ENCODE data around the gene LRRD1. TPM values are rescaled to one million over a fixed set of nuclear protein-coding genes. Genes with fewer than 3 reads are reported as not detected.

The LRRD1 gene
- total and polyA plus RNA-seq, 2 of the 13 experiments (the other 11 are each of a cell fraction or from before 2014, with no cell fraction given) = 0.03 TPM; not detected in 1

DNA sequence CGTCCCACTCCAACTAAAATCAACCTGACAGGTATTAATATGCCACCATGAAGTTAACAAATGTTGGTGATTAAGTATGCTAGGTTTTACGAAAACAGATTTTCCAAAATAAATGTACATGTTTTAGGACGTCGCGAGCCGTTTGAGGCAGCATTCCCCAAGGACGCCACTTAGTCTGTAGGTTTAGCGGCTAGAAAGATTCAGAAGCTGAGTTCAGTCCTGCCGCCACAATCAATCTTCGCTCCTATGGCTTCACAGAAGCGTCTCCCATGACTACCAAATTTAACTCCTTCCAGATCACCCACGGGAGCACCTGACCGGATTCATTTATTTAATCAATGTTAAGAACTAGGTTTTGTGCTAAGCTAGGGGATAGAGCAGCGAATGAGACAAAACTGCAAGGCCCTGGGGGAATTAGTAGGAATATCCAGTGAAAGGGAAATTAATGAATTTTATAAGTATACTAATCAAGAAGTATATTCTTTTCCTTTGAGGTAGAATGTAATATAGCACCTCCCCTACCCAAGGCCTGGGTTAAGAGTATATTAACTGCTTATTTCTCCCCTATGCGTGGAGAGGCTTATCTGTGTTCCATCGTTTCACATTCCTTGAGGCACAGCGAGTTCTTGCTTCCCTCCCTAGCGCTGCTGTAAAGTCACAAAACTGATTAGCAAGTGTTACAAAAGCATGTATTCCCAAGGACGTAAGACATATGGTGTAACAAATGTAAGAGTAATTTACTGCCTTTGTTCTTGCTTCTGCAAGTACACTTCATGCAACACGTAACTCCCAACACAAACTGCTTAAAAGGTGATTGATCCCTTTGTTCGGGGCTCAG is 43.7 kb downstream of the LRRD1 start (continued):
- TF ChIP-seq, protein P1, sequence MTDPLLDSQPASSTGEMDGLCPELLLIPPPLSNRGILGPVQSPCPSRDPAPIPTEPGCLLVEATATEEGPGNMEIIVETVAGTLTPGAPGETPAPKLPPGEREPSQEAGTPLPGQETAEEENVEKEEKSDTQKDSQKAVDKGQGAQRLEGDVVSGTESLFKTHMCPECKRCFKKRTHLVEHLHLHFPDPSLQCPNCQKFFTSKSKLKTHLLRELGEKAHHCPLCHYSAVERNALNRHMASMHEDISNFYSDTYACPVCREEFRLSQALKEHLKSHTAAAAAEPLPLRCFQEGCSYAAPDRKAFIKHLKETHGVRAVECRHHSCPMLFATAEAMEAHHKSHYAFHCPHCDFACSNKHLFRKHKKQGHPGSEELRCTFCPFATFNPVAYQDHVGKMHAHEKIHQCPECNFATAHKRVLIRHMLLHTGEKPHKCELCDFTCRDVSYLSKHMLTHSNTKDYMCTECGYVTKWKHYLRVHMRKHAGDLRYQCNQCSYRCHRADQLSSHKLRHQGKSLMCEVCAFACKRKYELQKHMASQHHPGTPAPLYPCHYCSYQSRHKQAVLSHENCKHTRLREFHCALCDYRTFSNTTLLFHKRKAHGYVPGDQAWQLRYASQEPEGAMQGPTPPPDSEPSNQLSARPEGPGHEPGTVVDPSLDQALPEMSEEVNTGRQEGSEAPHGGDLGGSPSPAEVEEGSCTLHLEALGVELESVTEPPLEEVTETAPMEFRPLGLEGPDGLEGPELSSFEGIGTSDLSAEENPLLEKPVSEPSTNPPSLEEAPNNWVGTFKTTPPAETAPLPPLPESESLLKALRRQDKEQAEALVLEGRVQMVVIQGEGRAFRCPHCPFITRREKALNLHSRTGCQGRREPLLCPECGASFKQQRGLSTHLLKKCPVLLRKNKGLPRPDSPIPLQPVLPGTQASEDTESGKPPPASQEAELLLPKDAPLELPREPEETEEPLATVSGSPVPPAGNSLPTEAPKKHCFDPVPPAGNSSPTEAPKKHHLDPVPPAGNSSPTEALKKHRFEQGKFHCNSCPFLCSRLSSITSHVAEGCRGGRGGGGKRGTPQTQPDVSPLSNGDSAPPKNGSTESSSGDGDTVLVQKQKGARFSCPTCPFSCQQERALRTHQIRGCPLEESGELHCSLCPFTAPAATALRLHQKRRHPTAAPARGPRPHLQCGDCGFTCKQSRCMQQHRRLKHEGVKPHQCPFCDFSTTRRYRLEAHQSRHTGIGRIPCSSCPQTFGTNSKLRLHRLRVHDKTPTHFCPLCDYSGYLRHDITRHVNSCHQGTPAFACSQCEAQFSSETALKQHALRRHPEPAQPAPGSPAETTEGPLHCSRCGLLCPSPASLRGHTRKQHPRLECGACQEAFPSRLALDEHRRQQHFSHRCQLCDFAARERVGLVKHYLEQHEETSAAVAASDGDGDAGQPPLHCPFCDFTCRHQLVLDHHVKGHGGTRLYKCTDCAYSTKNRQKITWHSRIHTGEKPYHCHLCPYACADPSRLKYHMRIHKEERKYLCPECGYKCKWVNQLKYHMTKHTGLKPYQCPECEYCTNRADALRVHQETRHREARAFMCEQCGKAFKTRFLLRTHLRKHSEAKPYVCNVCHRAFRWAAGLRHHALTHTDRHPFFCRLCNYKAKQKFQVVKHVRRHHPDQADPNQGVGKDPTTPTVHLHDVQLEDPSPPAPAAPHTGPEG (CRISPR knock-in tag; IDR thresholded peaks at IDR 0.05) = no peak
- no peak for TF ChIP-seq ZNF496 (CRISPR knock-in tag; IDR thresholded peaks at IDR 0.05; ENCODE audit: insufficient replicate concordance)
- TF ChIP-seq SOX6 (IDR thresholded peaks at IDR 0.05) = no peak
- TF ChIP-seq SOX6 (CRISPR knock-in tag; IDR thresholded peaks at IDR 0.05) = no peak
- TF ChIP-seq ZNF672 (CRISPR knock-in tag; IDR thresholded peaks at IDR 0.05) = no peak
- TF ChIP-seq SOX13 (IDR thresholded peaks at IDR 0.05) = no peak
- 0 out of 4 replicates have a peak, but pooled peaks of 1 of the 2 experiments have one; percentile 20 for TF ChIP-seq SOX13 (CRISPR knock-in tag; conservative IDR thresholded peaks at IDR 0.05 in 1 of 2, IDR thresholded peaks at IDR 0.05 in 1 of 2)
- TF ChIP-seq HIVEP1 (CRISPR knock-in tag; IDR thresholded peaks at IDR 0.05) = no peak
- no peak for TF ChIP-seq ZNF138 (CRISPR knock-in tag; IDR thresholded peaks at IDR 0.05; ENCODE audit: low read depth)
- no peak for TF ChIP-seq SP2 (CRISPR knock-in tag; IDR thresholded peaks at IDR 0.05)
- no peak for TF ChIP-seq ZNF296 (CRISPR knock-in tag; conservative IDR thresholded peaks at IDR 0.05)
- no peak for TF ChIP-seq PRMT3 (CRISPR knock-in tag; IDR thresholded peaks at IDR 0.05; ENCODE audit: borderline replicate concordance, low read depth)
- TF ChIP-seq AKAP8 (CRISPR knock-in tag; IDR thresholded peaks at IDR 0.05) = no peak
- no peak for TF ChIP-seq ATM (IDR thresholded peaks at IDR 0.05; ENCODE audit: borderline replicate concordance)
- no peak; the same call in 1 of the 2 replicates for TF ChIP-seq KDM5A (IDR thresholded peaks at IDR 0.05; ENCODE audit: borderline replicate concordance, low read length)

All from HepG2 (cell line).